ENCODE measurements around the gene GPS1.

The GPS1 gene

GRCh38 chr17:82041144-82041814, 10.4 kb upstream of the GPS1 start:
- FAIRE-seq = no peak
- DNase-seq (ENCODE audit: low spot score) = no peak

- FAIRE-seq (peak; percentile 98), DNase-seq (ENCODE audit: low spot score) (no peak)
These were observed 9.0 kb upstream of the GPS1 start for GRCh38 chr17:82042649-82043048.

- no peak for FAIRE-seq
- DNase-seq (ENCODE audit: low spot score) = no peak
These were observed 8.2 kb upstream of the GPS1 start for GRCh38 chr17:82043507-82043906.

- FAIRE-seq (no peak), DNase-seq (ENCODE audit: low spot score) (no peak)
These were observed 5.7 kb upstream of the GPS1 start for GRCh38 chr17:82045936-82046484.

GRCh38 chr17:82046903-82047302, 4.8 kb upstream of the GPS1 start:
- FAIRE-seq = no peak

GRCh38 chr17:82047379-82047778, 4.3 kb upstream of the GPS1 start:
- peak; percentile 90 for FAIRE-seq
- DNase-seq (ENCODE audit: low spot score) = no peak

More at GRCh38 chr17:82046903-82047302, 4.8 kb upstream of the GPS1 start:
- DNase-seq (ENCODE audit: low spot score) = no peak

- DNase-seq (ENCODE audit: low spot score) (no peak), FAIRE-seq (no peak)
These were observed 3.7 kb upstream of the GPS1 start for GRCh38 chr17:82047914-82048570.

GRCh38 chr17:82048571-82048971, 3.1 kb upstream of the GPS1 start:
- DNase-seq (ENCODE audit: low spot score) = no peak

GRCh38 chr17:82049106-82049505, 2.6 kb upstream of the GPS1 start:
- DNase-seq (ENCODE audit: low spot score) (no peak), FAIRE-seq (peak; percentile 68)

More at GRCh38 chr17:82048571-82048971, 3.1 kb upstream of the GPS1 start:
- FAIRE-seq = no peak

GRCh38 chr17:82049521-82049971, 2.2 kb upstream of the GPS1 start:
- FAIRE-seq = no peak
- no peak for DNase-seq (ENCODE audit: low spot score)

- DNase-seq (ENCODE audit: low spot score) (no peak), FAIRE-seq (peak; percentile 94)
These were observed 1.4 kb upstream of the GPS1 start for GRCh38 chr17:82050152-82050760.

GRCh38 chr17:82050761-82051641, 697 bp upstream of the GPS1 start:
- FAIRE-seq (no peak), DNase-seq (ENCODE audit: low spot score) (peak; percentile 36)

- FAIRE-seq (no peak), DNase-seq (ENCODE audit: low spot score) (no peak)
These were observed 951 bp downstream of the GPS1 start for GRCh38 chr17:82052638-82053059.

GRCh38 chr17:82053130-82053529, 1.4 kb downstream of the GPS1 start:
- FAIRE-seq (no peak), DNase-seq (ENCODE audit: low spot score) (no peak)

- no peak for DNase-seq (ENCODE audit: low spot score)
- FAIRE-seq = no peak
These were observed 2.0 kb downstream of the GPS1 start for GRCh38 chr17:82053556-82054263.

GRCh38 chr17:82054351-82055022, 2.8 kb downstream of the GPS1 start:
- DNase-seq (ENCODE audit: low spot score) = no peak
- FAIRE-seq = no peak

- DNase-seq (ENCODE audit: low spot score) (no peak), FAIRE-seq (peak; percentile 37)
These were observed 3.6 kb downstream of the GPS1 start for GRCh38 chr17:82055023-82055964.

GRCh38 chr17:82055965-82056728, 4.4 kb downstream of the GPS1 start:
- no peak for DNase-seq (ENCODE audit: low spot score)
- FAIRE-seq = peak; percentile 37

Data from urothelium cell line (cell line).